Thyroid gland (tissue), 4 donors: ENCODE results near the gene OPN3.

ENCODE experiments used
- POLR2A ChIP-seq, 2 donors: fragments of 450-650 bp; IDR thresholded peaks; one replicate each; pipeline ENCODE4 v1.6.1; 2017; ENCODE audit warnings: antibody characterized with exemption in 2 of 2, mild to moderate bottlenecking in 2 of 2, moderate library complexity in 1 of 2
- TF ChIP-seq, protein P1 (sequence below), 6 experiments: fragments of 200-600 bp in 3 of 6; fragments of 450-650 bp in 3 of 6; sonication (generic) in 3 of 6; IDR thresholded peaks; one replicate each; pipeline ENCODE4 v1.5.1; 2016 to 2019; ENCODE audit warnings: antibody characterized with exemption in 6 of 6, mild to moderate bottlenecking in 2 of 6, inconsistent platforms in 1 of 6, moderate library complexity in 1 of 6

GRCh38 chr1:241560146-241560848 lies 79.9 kb downstream of the OPN3 start:
- TF ChIP-seq POLR2A (IDR thresholded peaks at IDR 0.05) = no peak
- TF ChIP-seq, protein P1, sequence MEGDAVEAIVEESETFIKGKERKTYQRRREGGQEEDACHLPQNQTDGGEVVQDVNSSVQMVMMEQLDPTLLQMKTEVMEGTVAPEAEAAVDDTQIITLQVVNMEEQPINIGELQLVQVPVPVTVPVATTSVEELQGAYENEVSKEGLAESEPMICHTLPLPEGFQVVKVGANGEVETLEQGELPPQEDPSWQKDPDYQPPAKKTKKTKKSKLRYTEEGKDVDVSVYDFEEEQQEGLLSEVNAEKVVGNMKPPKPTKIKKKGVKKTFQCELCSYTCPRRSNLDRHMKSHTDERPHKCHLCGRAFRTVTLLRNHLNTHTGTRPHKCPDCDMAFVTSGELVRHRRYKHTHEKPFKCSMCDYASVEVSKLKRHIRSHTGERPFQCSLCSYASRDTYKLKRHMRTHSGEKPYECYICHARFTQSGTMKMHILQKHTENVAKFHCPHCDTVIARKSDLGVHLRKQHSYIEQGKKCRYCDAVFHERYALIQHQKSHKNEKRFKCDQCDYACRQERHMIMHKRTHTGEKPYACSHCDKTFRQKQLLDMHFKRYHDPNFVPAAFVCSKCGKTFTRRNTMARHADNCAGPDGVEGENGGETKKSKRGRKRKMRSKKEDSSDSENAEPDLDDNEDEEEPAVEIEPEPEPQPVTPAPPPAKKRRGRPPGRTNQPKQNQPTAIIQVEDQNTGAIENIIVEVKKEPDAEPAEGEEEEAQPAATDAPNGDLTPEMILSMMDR (IDR thresholded peaks at IDR 0.05) = no peak
